ENCODE results near the gene NCK2.
"Not testable (repeated sequence)": the region's sequence is repeated elsewhere in the genome, so short reads cannot be mapped to it uniquely, and the experiment has no call there.

The NCK2 gene

DNA sequence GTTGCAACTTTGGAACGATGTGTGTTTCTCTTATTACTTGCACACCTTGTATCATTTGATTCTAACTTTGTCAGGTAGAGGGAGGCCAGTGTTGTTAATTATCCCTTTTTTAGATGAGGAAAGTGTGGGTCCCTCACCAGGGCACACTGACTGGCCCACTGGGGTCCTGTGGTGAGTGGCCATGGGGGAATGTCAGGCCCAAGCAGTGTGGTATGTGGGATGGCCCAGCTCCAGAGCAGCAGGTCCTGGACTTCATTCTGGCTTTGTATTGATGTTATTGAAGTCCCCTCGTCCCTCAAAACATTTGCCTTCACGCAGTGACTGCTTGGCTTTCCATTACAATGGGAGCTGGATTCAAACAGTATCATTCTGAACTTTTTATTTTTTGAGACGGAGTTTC lies 11.7 kb downstream of the NCK2 start:
- DNase-seq (ENCODE audit: low spot score): no peak

DNA sequence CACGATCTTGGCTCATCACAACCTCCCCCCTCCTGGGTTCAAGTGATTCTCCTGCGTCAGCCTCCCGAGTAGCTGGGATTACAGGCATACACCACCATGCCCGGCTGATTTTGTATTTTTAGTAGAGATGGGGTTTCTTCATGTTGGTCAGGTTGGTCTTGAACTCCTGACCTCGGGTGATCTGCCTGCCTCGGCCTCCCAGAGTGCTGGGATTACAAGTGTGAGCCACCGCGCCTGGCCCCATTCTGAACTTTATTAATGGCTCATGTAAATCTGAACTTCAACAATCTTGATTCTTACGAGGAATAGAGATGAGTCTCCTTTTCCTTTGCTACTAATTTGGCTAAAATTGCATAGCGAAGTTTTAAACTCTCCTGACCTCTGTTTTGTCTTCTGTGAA lies 12.2 kb downstream of the NCK2 start:
- DNase-seq (ENCODE audit: low spot score): not testable (repeated sequence)

DNA sequence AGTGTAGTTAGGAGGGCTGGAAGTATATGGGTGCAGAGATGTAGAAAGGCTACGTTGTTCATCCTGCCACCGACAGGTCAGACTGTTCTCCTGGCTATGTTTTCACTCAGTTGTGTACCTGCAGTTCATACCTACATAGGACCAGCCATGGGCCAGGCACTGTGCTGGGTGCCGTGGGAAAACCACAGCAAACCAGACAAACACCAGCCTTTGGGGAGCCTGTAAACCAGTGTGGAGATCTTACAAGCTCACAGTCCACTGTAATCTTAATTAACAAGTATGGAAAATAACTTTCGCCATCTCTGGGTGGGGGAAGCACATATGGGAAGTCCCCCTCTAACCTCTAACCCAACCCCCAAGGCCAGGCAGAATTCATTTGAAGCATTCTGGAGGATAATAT lies 12.7 kb downstream of the NCK2 start:
- no peak for DNase-seq (ENCODE audit: low spot score)

DNA sequence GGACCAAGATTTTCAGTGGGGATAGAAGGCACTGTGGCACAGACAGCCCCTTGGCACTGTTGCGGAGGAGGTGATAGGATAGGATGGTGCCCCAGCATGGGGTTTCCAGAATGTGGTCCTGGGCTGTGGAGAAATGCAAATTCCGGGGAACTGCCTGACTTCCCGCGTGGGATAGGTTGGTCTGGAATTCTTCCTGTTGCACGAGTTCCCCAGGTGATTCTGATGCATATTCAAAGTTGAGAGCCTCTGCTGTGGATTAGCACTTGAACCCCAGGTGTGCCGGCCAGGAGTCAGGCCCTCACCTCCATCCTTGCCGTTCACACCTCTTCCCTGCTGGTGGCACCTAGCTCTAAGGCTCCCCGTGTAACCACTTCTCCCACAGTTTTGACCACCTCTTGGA lies 15.5 kb downstream of the NCK2 start:
- DNase-seq (ENCODE audit: low spot score): no peak

DNA sequence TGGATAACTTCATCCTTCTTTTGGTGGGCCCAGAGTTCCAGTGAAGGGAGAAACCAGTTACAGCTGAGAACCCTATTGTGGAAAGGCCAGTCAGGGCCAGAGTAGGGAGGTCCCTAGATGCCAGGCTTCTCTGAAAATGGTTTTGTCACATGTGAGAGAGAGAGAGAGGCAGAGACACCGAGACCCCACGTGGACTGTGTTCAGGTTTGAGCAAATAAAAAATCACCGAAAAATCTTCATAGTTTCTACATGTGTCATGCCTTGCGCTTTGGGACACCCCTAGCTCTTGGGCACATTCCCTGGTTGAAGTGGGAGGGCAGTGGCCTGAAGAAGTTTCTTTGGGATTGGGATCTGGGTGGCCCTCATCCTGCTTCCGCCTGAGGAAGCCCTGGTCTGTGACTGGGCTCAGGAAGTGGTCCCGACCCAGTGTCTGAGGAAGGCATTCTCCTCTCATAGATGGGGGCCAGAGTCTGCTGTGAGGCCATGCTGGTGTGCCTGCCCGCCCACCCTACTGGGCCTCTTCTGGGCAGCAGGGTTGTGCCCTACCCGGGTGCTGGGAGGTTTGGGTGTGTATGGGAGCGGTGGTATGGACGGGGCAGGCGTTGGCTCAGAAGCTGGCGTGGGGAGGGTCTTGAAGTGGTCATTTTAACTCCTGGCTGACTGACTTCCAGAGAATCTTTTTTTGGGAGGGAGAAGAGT lies 16.1 kb downstream of the NCK2 start:
- DNase-seq (ENCODE audit: low spot score): no peak

DNA sequence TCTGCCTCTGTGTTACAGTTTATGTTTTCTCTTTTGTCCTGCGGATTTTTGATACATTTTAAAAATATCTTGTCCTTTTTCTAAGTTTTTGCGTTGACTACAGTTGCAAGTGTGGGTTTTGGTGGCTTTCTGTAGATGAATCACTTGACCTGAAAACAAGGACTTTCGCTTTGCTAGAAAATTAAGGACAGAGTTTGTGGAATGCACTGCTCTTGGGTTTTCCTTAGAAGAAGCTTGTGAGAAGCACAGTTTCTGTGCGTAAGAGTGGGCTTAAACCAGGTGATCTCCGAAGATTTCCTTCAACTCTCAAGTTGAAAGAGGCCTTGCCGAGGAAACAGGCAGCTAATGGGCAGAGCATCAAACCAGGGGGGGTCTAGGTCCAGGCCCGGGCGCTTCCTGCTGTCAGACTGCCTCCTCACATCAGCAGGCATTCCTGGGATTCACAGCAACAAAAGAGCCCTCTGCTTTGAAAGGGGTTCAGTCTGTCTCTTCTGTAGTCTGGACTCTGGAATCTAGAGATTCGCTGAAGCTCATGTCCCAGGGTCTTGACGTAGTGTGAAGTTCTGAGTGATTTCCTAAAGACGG lies 17.3 kb downstream of the NCK2 start:
- DNase-seq (ENCODE audit: low spot score): no peak

DNA sequence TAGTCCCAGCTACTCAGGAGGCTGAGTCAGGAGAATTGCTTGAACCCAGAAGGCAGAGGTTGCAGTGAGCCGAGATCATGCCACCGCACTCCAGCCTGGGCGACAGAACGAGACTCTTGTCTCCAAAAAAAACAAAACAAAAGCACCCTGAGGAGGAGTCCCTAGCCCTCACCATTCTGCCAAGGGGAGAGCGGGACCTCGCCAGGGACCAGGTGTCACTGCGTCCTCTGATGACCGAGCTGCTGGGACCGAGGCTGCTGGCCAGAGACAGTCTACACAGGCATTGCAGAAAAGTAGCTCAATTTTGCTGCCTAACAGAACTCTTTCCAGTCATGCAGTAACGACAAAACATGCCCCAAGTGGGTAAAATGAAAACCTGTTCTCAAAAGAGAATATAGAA lies 18.4 kb downstream of the NCK2 start:
- no peak for DNase-seq (ENCODE audit: low spot score)

DNA sequence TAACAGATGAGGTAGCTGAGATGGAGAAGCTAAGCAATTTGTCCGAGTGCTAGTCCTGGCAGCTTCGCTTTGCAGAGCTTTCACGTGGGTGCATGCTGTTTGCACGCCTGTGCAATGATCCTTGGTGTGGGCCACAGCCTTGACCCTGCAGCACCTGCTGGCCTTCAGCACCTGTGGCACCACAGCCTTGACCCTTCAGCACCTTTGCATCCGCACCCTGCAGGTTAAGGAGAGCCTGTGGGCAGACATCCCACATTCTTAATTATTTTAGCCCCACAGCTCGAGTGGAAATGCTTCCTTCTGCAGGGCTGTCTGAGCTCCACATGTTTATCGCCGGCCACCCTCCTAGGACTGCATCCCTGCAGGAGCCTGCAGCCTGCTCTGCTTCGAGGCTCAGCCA lies 19.3 kb downstream of the NCK2 start:
- DNase-seq (ENCODE audit: low spot score): no peak

DNA sequence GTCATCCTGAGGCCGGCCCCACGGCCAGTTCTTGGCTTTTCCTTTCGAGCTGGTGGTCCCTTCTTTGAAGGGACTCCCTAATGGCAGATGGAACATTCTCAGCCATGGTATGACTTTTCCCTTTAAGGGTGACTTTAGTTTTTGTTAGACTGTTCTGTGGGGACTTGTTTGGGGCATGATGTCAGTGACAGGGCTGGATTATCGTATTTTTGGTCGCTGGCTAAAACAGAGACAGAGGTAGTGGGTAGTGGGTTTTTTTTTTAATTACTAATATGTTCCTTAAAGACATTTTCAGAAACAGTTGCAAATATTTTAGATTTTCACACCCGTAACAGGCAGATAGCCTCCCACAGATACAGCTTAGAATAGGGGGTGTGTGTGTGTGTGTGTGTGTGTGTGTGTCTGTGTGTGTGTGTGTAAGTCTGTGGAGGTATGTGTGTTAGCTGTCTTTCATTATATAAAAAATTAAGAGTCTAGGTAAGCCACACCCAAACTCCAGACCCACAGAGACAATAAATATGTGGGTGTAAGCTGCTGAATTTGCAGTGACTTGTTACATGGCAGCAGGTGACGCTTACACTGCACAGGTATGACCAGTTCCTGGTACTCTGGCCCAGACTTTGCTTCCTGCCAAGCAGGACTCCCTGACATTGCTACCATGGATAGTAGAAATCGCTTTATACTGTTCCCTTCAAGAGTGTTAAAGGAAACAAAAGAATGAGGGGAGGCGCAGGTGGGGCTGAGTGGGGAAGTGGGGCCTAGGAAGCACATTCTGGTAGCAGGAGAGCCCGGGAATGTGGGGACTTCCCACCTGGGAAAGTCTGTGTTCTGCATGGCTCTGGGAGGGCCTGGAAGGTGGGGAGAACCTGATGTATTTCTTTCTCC lies 20.9 kb downstream of the NCK2 start:
- no peak for DNase-seq (ENCODE audit: low spot score)

DNA sequence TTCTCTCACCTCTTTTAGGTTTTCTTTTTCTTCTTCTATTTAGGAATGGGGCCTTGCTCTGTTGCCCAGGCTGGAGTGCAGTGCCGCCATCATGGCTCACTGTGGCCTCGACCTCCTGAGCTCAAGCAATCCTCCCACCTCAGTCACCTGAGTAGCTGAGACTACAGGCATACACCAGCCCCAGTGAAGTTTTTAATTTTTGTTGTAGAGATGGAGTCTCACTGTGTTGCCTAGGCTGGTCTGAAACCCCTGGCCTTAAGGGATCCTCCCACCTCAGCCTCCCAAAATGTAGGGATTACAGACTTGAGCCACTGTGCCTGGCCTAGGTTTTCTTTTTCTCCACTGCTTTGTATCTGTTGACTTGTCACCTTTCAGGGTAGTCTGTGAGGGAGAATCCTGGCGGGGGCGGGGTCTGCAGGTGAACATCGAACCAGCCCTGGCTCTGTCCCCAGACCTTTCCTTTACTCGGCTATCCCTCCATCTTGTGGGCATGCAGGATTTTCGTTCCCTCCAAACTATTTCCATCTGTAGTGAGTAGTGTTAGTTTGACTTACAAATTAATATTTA lies 21.7 kb downstream of the NCK2 start:
- DNase-seq (ENCODE audit: low spot score): no peak

DNA sequence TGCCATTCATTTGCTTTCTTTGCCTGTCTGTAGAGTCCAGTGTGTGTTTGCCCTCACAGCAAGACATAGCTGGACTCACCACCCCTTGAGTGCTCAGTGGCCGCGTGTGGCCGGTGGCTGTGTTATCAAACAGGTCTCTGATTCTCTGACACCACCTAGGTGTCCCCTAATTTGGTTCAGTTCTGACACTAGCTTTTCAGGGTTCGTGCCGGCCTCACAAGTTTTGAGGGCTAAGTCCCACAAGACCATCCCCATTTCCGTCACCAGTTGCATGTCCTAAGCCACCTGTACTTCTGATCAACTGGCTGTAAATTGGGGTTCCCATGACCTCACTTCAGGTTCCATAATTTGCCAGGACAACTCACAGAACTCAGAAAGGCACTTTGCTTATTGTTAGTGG lies 23.5 kb downstream of the NCK2 start:
- no peak for DNase-seq (ENCODE audit: low spot score)

DNA sequence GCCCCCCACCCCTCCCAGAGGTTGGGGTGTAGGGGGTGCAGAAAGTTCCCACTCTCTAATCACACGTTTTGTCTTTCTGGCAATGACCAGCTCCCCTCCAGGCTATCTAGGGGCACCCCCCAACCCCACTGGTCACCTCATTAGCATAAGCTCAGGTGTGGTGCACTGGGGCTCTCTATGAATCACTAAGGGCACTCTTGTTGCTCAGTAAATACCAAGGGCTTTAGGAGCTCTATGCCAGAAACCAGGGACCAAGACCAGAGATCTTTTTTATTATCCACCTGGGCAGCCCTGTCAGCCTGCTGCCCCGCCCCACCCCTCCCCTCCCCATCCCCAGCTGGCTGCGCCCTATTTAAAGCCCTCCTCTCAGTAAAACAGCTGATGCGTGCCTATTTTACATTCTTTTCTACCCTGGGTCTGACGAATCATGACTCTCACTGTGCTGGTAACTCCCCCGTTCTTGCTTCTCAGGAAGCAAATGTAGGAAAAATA lies 24.3 kb downstream of the NCK2 start:
- no peak for DNase-seq (ENCODE audit: low spot score)

DNA sequence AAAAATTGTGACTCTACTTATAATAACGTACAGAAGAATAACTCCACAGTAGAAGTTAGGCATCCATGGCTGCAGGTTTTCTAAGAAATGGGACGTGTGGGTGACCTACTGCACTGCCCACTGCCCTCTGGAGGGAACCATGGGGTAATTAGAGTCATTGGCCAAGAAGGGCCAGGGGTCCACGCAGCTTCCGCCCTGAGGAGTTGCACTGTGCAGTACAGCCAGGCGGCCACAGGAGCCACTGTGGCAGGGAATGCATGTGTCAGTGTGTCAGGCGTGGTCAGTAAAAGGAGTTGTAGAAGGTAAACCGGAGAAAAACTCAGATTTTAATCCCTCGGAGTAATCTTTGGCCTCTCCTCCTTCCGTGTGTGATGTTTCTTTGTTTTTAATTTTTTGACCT lies 24.8 kb downstream of the NCK2 start:
- DNase-seq (ENCODE audit: low spot score): no peak

DNA sequence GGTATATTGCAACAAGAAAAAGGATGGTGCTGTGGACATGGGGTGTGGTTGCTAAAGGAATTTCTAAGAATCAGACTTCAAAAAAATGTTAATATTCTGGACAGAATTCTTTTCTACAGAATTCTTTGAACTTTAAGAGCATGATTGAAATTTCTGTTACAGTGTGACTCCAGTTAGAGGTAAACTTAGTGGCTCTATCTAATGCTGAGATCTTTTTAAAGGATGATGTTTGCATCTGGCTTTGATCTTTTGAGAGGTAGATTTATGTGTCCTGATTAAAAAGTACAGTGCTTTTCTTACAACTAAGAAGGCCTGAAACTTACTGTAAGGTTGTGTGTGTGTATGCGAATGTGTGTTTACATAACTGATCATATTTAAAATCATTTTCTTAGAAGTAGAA lies 25.4 kb downstream of the NCK2 start:
- DNase-seq (ENCODE audit: low spot score): no peak

DNA sequence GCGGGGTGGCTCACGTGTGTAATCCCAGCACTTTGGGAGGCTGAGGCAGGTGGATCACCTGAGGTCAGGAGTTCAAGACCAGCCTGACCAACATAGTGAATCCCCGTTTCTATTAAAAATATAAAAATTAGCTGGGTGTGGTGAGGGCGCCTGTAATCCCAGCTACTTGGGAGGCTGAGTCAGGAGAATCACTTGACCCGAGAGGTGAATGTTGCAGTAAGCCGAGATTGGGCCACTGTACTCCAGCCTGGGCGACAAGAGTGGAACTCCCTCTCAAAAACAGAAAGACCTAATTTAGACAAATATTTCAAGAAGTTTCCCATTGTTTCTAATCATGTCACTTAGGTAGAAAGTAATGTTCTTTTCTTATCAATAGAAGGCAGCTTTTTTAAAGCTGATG lies 26.6 kb downstream of the NCK2 start:
- not testable (repeated sequence) for DNase-seq (ENCODE audit: low spot score)

DNA sequence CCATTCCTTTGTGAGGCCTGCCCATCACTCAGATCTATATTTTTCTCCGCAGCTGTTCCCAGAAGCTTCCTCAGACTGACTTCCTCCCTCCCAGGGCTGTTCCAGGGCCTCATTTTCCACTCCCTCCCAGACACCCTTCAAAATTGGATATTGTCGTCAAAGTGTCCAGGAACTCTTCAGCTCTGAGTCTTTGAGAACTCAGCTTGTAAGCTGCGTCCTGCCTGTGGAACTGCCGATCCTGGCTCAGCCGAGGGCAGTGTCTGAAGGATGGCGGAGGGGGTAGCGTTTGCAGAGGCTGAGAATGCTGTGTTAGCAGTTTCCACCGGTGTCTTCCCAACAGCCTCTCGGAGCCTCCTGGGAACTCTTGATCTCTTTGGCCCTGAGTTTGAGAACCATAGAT lies 27.1 kb downstream of the NCK2 start:
- no peak for DNase-seq (ENCODE audit: low spot score)

DNA sequence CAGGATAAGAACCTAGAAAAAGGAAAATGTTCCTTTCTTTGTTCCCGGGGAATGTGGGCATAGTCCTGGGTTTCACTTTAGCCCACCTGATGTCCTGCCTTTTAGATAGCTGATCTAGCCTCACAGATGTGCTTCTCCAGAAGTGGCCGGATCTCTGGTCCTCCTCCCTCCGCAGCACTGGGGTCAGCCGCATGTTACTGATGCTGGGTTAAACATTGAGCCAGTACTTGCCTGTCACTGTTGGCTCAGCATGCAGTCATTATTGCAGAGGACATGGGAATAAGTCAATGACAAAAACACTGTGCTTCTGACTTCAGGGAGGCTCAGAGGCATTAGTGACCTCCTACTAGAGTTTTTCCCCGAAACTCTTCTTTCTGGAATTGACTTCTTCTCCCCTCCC lies 27.6 kb downstream of the NCK2 start:
- no peak for DNase-seq (ENCODE audit: low spot score)

DNA sequence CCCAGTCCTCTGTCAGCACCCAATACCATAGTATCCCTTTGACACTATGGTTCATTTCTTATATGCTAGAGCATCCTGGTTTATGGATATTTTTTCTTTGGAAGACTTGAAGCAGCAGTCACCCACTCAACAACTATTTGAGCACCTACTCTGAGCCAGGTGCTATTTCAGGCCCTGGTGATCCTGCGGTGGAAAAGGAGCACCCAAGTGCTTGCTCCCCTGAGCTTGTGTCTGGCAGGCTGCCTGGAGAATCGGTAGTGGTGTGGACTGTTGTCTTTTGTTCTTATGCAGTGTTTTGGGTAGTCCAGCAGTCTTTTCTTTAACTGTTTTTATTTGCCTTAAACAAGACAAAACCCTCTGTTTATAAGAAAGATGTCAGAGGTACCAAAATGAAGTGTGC lies 28.9 kb downstream of the NCK2 start:
- DNase-seq (ENCODE audit: low spot score): no peak

DNA sequence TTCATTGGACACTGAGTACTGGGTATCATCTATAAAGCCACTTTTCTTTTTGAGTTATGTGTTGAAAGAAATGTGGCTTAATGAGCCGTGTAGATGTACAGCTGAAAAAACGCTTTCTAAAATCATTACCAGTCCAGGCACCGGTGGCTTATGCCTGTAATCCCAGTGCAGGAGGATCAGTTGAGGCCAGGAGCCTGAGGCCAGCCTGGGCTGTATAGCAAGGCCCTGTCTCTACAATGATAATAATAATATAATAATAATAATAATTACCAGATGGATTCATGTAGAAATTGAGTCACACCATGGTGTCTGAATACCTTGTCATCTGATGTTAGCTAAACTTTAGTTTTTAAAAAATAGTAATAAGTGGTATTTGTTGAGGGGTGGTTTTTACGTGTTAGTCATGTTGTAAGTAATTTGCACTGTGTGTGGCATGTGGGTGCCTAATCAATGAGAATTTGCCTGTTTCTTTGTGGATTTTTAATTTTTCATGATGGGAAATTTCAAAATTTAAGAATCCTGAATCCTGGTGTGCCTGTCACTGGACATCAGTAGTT lies 30.1 kb downstream of the NCK2 start:
- DNase-seq (ENCODE audit: low spot score): no peak

DNA sequence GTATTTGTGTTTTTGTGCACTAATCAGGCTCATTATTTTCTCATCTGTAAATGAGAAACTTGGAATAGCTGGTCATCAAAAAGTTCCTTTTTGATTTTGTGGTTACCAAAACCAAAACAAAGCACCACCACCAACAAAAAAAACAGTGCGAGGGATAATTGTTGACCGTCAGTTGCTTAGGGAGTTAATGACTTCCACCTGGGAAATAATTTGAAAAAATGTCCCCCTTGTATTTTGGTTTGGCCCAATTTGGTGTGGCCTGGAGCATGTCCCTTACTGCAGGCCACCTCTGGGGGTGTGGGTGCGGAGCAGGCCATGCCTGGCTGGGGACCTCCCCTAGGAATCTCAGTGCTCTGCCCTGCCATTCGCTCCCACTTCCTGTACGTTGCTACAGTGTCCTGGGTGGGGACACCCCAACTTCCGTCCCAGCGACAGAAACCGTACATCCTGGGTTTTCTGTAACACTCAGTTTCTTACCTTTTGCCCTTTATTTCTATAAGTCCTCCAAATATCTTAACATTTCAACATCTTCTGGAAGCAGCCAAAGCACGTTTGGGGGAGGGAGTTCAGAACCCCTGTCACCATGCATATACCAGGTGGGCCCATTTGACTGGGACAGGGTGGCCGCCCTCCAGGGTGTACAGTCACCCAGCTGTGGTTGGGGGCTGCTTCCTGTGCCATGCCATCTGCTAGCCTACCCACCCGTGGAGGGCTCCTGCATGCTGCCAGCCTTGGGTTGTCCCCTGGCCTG lies 31.3 kb downstream of the NCK2 start:
- DNase-seq (ENCODE audit: low spot score): no peak

DNA sequence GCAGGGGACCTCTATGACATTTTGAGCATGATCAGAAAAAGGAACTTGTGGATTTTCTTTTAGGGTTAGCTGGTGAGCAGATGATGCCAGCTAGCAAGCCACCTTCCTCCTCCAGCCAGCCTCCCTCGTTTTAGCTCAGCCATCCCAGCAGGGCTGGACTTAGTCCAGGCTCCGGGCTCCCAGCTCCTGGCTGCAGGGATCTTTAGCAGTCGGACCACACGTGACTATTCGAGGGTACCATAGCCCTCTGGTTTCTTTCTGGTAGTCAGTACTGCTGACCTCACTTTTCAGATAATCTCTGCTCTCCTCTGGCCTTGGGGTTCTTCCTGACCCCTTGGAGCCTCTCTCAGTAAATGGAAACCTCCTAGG lies 31.8 kb downstream of the NCK2 start:
- DNase-seq (ENCODE audit: low spot score): no peak

DNA sequence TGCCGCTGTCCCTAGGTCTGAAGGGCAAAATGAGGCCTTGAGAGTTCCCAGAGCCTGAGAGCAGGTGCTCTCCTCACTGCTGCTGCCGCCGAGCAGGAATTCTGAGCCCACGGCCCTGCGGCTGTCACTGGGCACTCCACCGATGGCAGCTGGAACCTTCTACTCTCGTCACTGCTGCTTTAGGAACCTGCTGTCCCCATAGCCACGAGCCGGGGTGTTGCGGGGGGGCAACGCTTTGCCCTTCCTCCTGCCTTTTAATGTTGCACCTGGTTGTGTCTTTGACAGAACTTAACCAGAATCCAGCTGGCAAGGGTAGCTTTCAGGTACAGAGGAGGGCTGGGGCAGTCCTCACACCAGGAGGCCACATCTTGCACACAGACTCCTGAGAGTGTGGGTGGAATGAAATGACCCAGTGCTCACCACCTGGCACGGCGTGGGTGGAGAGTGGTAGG lies 32.3 kb downstream of the NCK2 start:
- no peak for DNase-seq (ENCODE audit: low spot score)
